WERI-Rb-1 (cell line): ENCODE measurements around the gene MPHOSPH9.
A peak's percentile ranks its signal among the peaks of the same experiment; 100 is the strongest.
"Not testable (repeated sequence)": the region's sequence is repeated elsewhere in the genome, so short reads cannot be mapped to it uniquely, and the experiment has no call there.

ENCODE experiments used
- DNase-seq: peaks from one replicate; pipeline ENCODE4 v3.0.0-alpha.2; 2020
- H3K27ac ChIP-seq: fragments of 250-450 bp; sonication (Bioruptor Pico); 2 replicates; pipeline ENCODE4 v1.5.1; 2020; ENCODE audit warnings: mild to moderate bottlenecking, moderate library complexity
- H3K27me3 ChIP-seq: fragments of 250-450 bp; sonication (Bioruptor Pico); 2 replicates; pipeline ENCODE4 v1.5.1; 2021; ENCODE audit warnings: mild to moderate bottlenecking, low read depth, moderate library complexity; ENCODE audit not compliant: insufficient read depth, severe bottlenecking
- H3K36me3 ChIP-seq: fragments of 250-450 bp; sonication (Bioruptor Pico); 2 replicates; pipeline ENCODE4 v1.5.1; 2020; ENCODE audit warnings: mild to moderate bottlenecking, moderate library complexity
- H3K4me3 ChIP-seq: 2 replicates; pipeline ENCODE4 v1.5.1; 2011; ENCODE audit warnings: low read depth, mild to moderate bottlenecking, control low read depth, low read length
- H3K9me3 ChIP-seq: fragments of 250-450 bp; sonication (Bioruptor Pico); 2 replicates; pipeline ENCODE4 v1.5.1; 2021; ENCODE audit warnings: mild to moderate bottlenecking, moderate library complexity; ENCODE audit not compliant: severe bottlenecking
- TF ChIP-seq, protein P1 (sequence below): IDR thresholded peaks from 2 replicates; pipeline ENCODE4 v1.5.1; 2011; ENCODE audit warnings: low read depth, mild to moderate bottlenecking, control low read depth, inconsistent platforms, low read length

Gene MPHOSPH9

DNA sequence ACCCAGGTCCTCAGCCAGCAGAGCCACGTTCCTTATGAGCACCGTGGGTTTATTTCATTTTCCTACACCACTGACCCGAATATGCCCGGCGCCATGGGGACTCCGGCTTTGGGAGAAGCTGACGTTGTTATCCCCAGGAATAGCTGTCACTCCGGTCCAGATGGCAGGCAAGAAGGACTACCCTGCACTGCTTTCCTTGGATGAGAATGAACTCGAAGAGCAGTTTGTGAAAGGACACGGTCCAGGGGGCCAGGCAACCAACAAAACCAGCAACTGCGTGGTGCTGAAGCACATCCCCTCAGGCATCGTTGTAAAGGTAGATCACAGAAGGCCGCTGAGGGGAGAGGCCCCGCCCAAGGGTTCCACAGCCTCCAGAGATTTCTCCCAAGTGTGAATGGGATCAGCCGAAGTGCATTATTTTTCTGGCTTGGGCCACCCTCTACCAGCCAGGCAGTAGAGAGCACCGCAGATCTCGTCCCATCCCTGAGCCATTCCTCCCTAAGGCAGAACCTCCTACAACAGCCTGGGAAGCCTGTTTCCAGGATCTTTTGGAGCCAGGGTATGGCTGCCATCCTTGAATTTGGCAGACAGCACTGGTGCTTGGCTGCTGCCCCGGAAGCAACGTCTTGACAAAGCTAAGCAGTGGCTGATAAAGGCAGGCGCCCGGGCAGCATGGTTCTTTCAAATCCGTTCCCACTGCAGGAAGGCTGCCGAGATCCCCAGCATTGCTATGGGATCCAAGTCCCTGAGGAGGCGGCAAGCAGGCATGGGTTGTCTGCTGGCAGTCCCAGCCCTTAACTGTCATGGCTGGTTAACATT lies 20.9 kb upstream of the MPHOSPH9 start:
- H3K27me3 ChIP-seq = no peaks in the 10 kb centered on the region
- peak overlapping the region; percentile 75 for H3K27ac ChIP-seq
- peaks cover 8% of the 10 kb centered on the region for H3K9me3 ChIP-seq
- H3K36me3 ChIP-seq = peaks cover 75% of the 10 kb centered on the region
- peak; percentile 46 for DNase-seq
- TF ChIP-seq, protein P1, sequence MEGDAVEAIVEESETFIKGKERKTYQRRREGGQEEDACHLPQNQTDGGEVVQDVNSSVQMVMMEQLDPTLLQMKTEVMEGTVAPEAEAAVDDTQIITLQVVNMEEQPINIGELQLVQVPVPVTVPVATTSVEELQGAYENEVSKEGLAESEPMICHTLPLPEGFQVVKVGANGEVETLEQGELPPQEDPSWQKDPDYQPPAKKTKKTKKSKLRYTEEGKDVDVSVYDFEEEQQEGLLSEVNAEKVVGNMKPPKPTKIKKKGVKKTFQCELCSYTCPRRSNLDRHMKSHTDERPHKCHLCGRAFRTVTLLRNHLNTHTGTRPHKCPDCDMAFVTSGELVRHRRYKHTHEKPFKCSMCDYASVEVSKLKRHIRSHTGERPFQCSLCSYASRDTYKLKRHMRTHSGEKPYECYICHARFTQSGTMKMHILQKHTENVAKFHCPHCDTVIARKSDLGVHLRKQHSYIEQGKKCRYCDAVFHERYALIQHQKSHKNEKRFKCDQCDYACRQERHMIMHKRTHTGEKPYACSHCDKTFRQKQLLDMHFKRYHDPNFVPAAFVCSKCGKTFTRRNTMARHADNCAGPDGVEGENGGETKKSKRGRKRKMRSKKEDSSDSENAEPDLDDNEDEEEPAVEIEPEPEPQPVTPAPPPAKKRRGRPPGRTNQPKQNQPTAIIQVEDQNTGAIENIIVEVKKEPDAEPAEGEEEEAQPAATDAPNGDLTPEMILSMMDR = no peak
- H3K4me3 ChIP-seq = no peak overlapping the region

DNA sequence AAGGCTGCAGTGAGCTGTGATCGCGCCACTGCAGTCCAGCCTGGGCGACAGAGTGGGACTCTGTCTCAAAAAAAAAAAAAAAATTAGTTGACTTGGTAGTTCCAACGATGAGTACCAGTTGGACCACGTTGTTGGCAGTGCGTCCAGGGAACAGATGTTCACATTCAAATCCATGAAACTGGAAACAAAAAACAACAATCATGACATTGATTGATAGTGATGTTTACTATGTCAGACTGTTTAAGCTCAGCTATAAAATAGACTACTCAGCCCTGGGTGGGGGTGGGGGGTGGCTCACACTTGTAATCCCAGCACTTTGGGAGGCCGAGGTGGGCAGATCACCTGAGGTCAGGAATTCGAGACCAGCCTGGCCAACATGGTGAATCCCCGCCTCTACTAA lies 19.4 kb upstream of the MPHOSPH9 start:
- peaks cover 67% of the 10 kb centered on the region for H3K36me3 ChIP-seq

DNA sequence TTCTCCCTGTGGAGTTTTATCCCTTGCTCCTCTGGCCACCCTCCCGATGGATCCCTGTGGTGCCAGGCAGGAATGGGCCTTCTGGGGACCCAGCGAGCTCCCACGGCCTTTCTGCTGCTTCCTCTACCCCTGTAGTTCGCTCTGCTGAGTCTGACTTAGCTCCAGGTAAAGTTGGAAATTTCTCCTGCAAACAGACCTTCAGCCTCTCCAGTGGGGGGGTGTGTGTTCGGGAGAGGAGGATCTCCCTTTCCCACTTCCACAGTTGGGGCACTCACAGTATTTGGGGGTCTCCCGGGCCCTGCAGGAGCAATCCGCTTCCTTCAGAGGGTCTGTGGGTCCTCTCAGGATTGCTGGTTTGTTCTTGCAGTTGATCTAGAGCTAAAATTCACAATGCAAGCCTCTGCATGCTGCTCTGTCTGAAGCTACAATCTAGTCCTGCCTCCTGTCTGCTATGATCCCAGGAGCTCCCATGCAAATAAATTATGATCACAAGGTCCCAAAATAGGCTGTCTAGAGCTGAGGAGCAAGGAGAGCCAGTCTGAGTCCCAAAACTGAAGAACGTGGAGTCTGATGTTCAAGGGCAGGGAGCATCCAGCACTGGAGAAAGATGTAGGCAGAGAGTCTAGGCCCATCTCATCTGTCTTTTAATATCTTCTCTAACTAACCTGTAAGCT lies 18.6 kb upstream of the MPHOSPH9 start:
- H3K9me3 ChIP-seq = peaks cover 8% of the 10 kb centered on the region
- TF ChIP-seq, protein P1 = no peak
- H3K27me3 ChIP-seq = no peaks in the 10 kb centered on the region
- peak overlapping the region; percentile 75 for H3K27ac ChIP-seq
- DNase-seq = no peak
- H3K4me3 ChIP-seq = no peak overlapping the region
- peaks cover 58% of the 10 kb centered on the region for H3K36me3 ChIP-seq

More for the DNA sequence above, 19.4 kb upstream of the MPHOSPH9 start:
- not testable (repeated sequence) for H3K9me3 ChIP-seq, H3K27me3 ChIP-seq, H3K4me3 ChIP-seq
- DNase-seq = peak; percentile 51
- H3K27ac ChIP-seq = peak overlapping the region; percentile 75

DNA sequence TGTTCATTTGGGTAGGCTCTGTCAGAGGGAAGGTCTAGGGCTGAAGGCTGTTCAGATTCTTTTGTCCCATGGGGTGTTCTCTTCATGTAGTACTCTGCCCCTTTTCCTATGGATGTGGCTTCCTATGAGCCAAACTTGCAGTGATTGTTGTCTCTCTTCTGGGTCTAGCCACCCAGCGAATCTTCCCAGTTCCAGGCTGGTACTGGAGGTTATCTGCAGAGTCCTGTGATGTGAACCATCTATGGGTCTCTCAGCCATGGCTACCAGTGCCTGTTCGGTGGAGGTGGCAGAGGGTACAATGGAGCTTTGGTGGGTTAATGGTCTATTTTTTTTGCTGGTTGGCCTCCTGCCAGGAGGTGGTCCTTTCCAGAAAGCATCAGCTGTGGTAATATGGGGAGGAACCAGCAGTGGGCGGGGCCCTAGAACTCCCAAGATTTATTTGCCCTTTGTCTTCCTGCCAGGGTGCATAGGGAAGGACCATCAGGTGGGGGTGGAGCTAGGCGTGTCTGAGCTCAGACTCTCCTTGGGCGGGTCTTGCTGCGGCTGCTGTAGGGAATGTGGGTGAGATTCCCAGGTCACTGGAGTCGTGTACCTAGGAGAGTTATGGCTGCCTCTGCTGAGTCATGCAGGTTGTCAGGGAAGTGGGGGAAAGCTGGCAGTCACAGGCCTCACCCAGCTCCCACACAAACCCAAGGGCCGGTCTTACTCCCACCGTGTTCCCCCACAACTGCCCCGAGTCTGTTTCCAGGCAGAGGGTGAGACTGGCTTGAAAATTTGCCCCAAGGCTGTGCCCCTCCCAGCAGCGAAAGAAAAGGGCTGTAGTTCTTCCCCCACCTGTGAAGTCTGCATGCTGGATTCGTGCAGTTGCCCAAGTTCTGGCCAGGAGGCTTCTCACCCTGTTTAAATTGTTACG lies 17.8 kb upstream of the MPHOSPH9 start:
- Histone ChIP-seq H3K27me3 (no peaks in the 10 kb centered on the region), H3K4me3 (no peak overlapping the region), H3K9me3 (peaks cover 8% of the 10 kb centered on the region), H3K36me3 (peaks cover 56% of the 10 kb centered on the region), H3K27ac (peak overlapping the region; percentile 75)
- peak; percentile 69 for DNase-seq
- TF ChIP-seq, protein P1 = no peak

DNA sequence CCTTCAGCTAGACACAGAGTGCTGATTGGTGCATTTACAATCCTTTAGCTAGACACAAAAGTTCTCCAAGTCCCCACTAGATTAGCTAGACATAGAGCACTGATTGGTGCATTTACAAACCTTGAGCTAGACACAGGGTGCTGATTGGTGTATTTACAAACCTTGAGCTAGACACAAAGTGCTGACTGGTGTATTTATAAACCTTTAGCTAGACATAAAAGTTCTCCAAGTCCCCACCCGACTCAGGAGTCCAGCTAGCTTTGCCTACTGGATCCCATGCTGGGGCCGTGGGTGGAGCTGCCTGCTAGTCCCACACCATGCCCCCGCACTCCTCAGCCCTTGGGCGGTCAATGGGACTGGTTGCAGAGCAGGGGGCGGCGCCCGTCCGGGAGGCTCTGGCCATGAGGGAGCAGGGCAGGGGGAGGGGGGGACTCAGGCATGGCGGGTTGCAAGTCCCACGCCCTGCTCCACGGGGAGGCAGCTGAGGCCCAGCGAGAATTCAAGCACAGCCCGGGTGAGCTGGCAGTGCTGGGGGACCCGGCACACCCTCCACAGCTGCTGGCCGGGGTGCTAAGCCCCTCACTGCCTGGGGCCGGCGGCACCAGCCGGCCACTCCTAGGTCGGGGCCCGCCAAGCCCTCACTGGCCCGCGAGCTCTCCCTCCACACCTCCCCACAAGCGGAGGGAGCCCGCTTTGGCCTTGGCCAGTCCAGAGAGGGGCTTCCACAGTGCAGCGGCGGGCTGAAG lies 16.2 kb upstream of the MPHOSPH9 start:
- H3K9me3 ChIP-seq, DNase-seq, H3K27ac ChIP-seq, H3K4me3 ChIP-seq, H3K27me3 ChIP-seq: not testable (repeated sequence)
- peaks cover 42% of the 10 kb centered on the region for H3K36me3 ChIP-seq

DNA sequence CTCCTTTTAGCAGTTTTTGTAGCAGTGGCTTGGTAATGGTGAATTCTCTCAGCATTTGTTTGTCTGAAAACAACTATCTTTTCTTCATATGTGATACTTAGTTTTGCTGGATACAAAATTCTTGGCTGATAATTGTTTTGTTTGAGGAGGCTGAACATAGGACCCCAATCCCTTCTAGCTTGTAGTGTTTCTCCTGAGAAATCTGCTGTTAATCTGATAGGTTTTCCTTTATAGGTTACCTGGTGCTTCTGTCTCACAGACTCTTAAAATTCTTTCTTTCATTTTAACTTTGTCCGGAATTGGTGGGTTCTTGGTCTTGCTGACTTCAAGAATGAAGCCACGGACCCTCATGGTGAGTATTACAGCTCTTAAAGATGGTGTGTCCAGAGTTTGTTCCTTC lies 15.2 kb upstream of the MPHOSPH9 start:
- H3K9me3 ChIP-seq, H3K27me3 ChIP-seq, DNase-seq, H3K4me3 ChIP-seq, H3K27ac ChIP-seq: not testable (repeated sequence)
- H3K36me3 ChIP-seq = peaks cover 33% of the 10 kb centered on the region
